ENCODE data around the gene SRD5A1.

The SRD5A1 gene

DNA sequence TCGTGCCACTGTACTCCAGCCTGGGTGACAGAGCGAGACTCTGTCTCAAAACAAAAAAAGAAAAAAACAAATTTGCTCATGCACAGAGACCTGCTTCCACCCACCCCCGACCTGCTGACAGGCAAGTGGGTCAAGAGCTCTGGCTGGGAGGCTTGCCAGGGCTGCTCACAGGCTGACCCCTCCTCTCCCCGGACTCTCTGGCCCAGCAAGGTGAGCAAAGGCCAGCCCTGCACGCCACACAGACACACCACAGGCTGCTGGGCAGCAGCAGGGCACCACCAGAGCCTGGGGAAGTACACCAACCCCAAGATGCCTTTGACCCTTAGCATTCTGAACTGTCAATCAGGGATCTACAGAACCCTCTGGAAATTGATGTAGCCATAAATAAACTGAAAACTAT lies 29.6 kb upstream of the SRD5A1 start:
- Histone ChIP-seq H3K27me3 (ENCODE audit: insufficient read depth, poor library complexity, severe bottlenecking) (no peaks in the 10 kb centered on the region), H3K27ac (replicated peaks) (no peak overlapping the region), H3K4me3 (replicated peaks; ENCODE audit: insufficient read depth, low read length) (no peak overlapping the region)
- no peak for DNase-seq (ENCODE audit: low read depth in 1 of 2, low spot score in 1 of 2)
- TF ChIP-seq GABPA (IDR thresholded peaks at IDR 0.05; ENCODE audit: low read depth) (no peak), REST (IDR thresholded peaks at IDR 0.05; ENCODE audit: insufficient replicate concordance, low read depth) (no peak), POLR2AphosphoS5 (IDR thresholded peaks at IDR 0.05; ENCODE audit: low read depth) (no peak), SPI1 (IDR thresholded peaks at IDR 0.05; ENCODE audit: borderline replicate concordance, low read depth) (no peak)
- TF ChIP-seq, protein P1, sequence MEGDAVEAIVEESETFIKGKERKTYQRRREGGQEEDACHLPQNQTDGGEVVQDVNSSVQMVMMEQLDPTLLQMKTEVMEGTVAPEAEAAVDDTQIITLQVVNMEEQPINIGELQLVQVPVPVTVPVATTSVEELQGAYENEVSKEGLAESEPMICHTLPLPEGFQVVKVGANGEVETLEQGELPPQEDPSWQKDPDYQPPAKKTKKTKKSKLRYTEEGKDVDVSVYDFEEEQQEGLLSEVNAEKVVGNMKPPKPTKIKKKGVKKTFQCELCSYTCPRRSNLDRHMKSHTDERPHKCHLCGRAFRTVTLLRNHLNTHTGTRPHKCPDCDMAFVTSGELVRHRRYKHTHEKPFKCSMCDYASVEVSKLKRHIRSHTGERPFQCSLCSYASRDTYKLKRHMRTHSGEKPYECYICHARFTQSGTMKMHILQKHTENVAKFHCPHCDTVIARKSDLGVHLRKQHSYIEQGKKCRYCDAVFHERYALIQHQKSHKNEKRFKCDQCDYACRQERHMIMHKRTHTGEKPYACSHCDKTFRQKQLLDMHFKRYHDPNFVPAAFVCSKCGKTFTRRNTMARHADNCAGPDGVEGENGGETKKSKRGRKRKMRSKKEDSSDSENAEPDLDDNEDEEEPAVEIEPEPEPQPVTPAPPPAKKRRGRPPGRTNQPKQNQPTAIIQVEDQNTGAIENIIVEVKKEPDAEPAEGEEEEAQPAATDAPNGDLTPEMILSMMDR (IDR thresholded peaks at IDR 0.05; ENCODE audit: insufficient read depth, low read length), result no peak

DNA sequence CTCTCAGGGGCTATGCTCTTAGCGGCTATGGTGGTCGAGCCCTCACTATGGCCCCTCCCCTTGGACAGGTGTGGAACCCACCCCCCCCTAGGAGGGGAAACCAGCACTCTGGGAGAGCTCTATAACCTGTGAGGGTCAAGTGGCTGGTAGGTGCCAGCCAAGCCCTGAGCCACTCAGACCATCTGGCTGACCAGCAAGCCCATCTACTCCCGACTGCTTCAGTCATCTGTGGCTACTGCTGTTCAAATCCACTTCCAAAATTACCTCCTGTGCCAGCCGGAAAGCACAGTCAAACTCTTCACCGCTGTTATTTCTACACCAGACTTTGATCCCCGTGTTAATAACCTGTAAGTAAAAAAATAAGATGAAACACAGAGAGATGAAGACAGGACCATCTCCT lies 28.9 kb upstream of the SRD5A1 start:
- DNase-seq (ENCODE audit: low read depth in 1 of 2, low spot score in 1 of 2), result no peak
- Histone ChIP-seq H3K4me3 (replicated peaks; ENCODE audit: insufficient read depth, low read length) (no peak overlapping the region), H3K27me3 (ENCODE audit: insufficient read depth, poor library complexity, severe bottlenecking) (no peaks in the 10 kb centered on the region), H3K27ac (replicated peaks) (no peak overlapping the region)
- TF ChIP-seq, protein P1 (IDR thresholded peaks at IDR 0.05; ENCODE audit: insufficient read depth, low read length), result no peak
- TF ChIP-seq POLR2AphosphoS5 (IDR thresholded peaks at IDR 0.05; ENCODE audit: low read depth), result no peak
- TF ChIP-seq GABPA (IDR thresholded peaks at IDR 0.05; ENCODE audit: low read depth), result no peak
- TF ChIP-seq SPI1 (IDR thresholded peaks at IDR 0.05; ENCODE audit: borderline replicate concordance, low read depth), result no peak
- no peak for TF ChIP-seq REST (IDR thresholded peaks at IDR 0.05; ENCODE audit: insufficient replicate concordance, low read depth)

DNA sequence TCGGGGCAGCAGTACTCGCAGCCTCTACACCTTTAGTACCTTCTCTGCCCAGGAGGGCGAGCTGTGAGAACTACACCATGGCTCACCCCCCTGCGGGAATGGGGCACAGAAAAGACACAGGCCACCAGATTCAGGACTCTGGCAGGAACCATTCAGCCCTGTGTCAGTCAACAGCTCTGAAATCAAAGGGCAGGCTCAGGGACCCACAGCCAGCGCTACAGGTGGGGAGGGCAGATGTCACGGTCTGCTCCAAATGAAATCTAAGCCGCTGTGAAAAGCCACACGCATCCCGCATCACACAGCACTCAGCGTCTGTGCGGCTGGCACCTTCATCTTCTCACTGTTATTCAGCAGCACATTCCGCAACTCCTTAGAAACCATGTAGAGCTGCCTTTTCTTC lies 28.3 kb upstream of the SRD5A1 start:
- H3K27me3 ChIP-seq (ENCODE audit: insufficient read depth, poor library complexity, severe bottlenecking), result no peaks in the 10 kb centered on the region
- TF ChIP-seq GABPA (IDR thresholded peaks at IDR 0.05; ENCODE audit: low read depth), result no peak
- no peak for TF ChIP-seq SPI1 (IDR thresholded peaks at IDR 0.05; ENCODE audit: borderline replicate concordance, low read depth)
- no peak for DNase-seq (ENCODE audit: low read depth in 1 of 2, low spot score in 1 of 2)

GRCh38 chr5:6606884-6607558 lies 26.2 kb upstream of the SRD5A1 start:
- TF ChIP-seq GABPA (IDR thresholded peaks at IDR 0.05; ENCODE audit: low read depth) (0 out of 2 replicates have a peak, but pooled peaks have one; percentile 35), POLR2AphosphoS5 (IDR thresholded peaks at IDR 0.05; ENCODE audit: low read depth) (peak; percentile 84)
- TF ChIP-seq, protein P1 (IDR thresholded peaks at IDR 0.05; ENCODE audit: insufficient read depth, low read length), result no peak
- Histone ChIP-seq H3K27ac (replicated peaks) (peak overlapping the region; percentile 29), H3K27me3 (ENCODE audit: insufficient read depth, poor library complexity, severe bottlenecking) (no peaks in the 10 kb centered on the region), H3K4me3 (replicated peaks; ENCODE audit: insufficient read depth, low read length) (no peak overlapping the region)
- DNase-seq (ENCODE audit: low read depth in 1 of 2, low spot score in 1 of 2), result peak in 1 of 2 experiments; percentile 73

More for the DNA sequence above, 28.3 kb upstream of the SRD5A1 start:
- no peak overlapping the region for H3K27ac ChIP-seq (replicated peaks)
- H3K4me3 ChIP-seq (replicated peaks; ENCODE audit: insufficient read depth, low read length), result no peak overlapping the region

Measured in HL-60 (cell line).